RWPE2 (cell line): ENCODE measurements around the gene NR5A2.

Source experiments
- ATAC-seq: fragments of 200-7000 bp; cut with Tn5 transposase; 3 replicates; pipeline ENCODE4 v1.9.1; 2021; ENCODE audit warnings: low read depth
- DNase-seq: peaks from one replicate; pipeline ENCODE4 v3.0.0-alpha.2; 2020; ENCODE audit warnings: low spot score
- H3K27ac ChIP-seq: fragments of 450-650 bp; 2 replicates; pipeline ENCODE4 v1.5.1; 2017; ENCODE audit warnings: mild to moderate bottlenecking; ENCODE audit not compliant: poor library complexity, severe bottlenecking
- H3K27me3 ChIP-seq: fragments of 250-450 bp; sonication (Bioruptor Pico); 2 replicates; pipeline ENCODE4 v1.5.1; 2021; ENCODE audit warnings: mild to moderate bottlenecking, moderate library complexity; ENCODE audit not compliant: insufficient read depth, poor library complexity, severe bottlenecking
- H3K36me3 ChIP-seq: fragments of 250-450 bp; sonication (Bioruptor Pico); 2 replicates; pipeline ENCODE4 v1.5.1; 2020; ENCODE audit warnings: low read depth, mild to moderate bottlenecking, moderate library complexity
- H3K4me1 ChIP-seq: fragments of 250-450 bp; sonication (Bioruptor Pico); 2 replicates; pipeline ENCODE4 v1.5.1; 2021; ENCODE audit warnings: mild to moderate bottlenecking, moderate library complexity; ENCODE audit not compliant: insufficient read depth, poor library complexity, severe bottlenecking
- H3K4me3 ChIP-seq: fragments of 250-450 bp; sonication (Bioruptor Pico); 2 replicates; pipeline ENCODE4 v1.5.1; 2021; ENCODE audit warnings: mild to moderate bottlenecking, moderate library complexity; ENCODE audit not compliant: severe bottlenecking
- H3K9me3 ChIP-seq: fragments of 250-450 bp; sonication (Bioruptor Pico); 2 replicates; pipeline ENCODE4 v1.5.1; 2021; ENCODE audit warnings: mild to moderate bottlenecking, moderate library complexity; ENCODE audit not compliant: severe bottlenecking
- CTCF ChIP-seq: fragments of 450-650 bp; IDR thresholded peaks from one replicate; pipeline ENCODE4 v1.5.1; 2017; ENCODE audit warnings: mild to moderate bottlenecking, moderate library complexity; ENCODE audit not compliant: poor library complexity, severe bottlenecking

NR5A2 gene

GRCh38 chr1:200166411-200166810 lies 138.9 kb downstream of the NR5A2 start:
- ATAC-seq (no peak), DNase-seq (no peak)
- TF ChIP-seq CTCF, result no peak
- H3K4me3 ChIP-seq, result no peak overlapping the region
- H3K9me3 ChIP-seq, result no peaks in the 10 kb centered on the region
- no peaks in the 10 kb centered on the region for H3K27me3 ChIP-seq
- no peak overlapping the region for H3K27ac ChIP-seq
- no peaks in the 10 kb centered on the region for H3K4me1 ChIP-seq
- no peaks in the 10 kb centered on the region for H3K36me3 ChIP-seq

GRCh38 chr1:200168926-200169325 lies 141.4 kb downstream of the NR5A2 start:
- Histone ChIP-seq H3K4me1 (peaks cover 10% of the 10 kb centered on the region), H3K27ac (no peak overlapping the region), H3K9me3 (no peaks in the 10 kb centered on the region), H3K4me3 (no peak overlapping the region), H3K36me3 (no peaks in the 10 kb centered on the region), H3K27me3 (no peaks in the 10 kb centered on the region)
- DNase-seq (no peak), ATAC-seq (no peak)
- TF ChIP-seq CTCF, result no peak

DNA sequence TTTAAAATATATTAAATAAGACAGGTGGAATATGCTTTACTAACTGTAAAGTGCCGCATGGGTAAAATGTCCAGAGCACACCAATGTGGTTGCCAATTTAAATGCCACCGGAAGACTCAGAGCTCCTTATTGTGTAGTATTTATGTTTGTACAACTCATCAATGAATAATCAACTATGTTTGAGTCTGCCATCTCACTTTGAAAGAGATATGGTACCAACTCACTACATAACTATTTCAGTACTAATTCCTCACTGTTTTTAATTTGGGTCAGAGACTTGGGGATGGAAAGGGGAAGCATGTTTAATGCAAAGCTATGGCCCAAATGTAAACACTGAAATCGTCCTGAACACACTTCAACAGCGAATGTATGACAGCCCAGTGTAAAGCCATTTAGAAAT lies 144.8 kb downstream of the NR5A2 start:
- Histone ChIP-seq H3K4me1 (peaks cover 14% of the 10 kb centered on the region), H3K36me3 (no peaks in the 10 kb centered on the region), H3K27ac (no peak overlapping the region), H3K9me3 (no peaks in the 10 kb centered on the region), H3K4me3 (no peak overlapping the region), H3K27me3 (no peaks in the 10 kb centered on the region)
- DNase-seq, result no peak
- no peak for TF ChIP-seq CTCF
- peak; percentile 81 for ATAC-seq

GRCh38 chr1:200173097-200173618 lies 145.6 kb downstream of the NR5A2 start:
- peaks cover 14% of the 10 kb centered on the region for H3K4me1 ChIP-seq
- no peak overlapping the region for H3K4me3 ChIP-seq
- no peaks in the 10 kb centered on the region for H3K9me3 ChIP-seq
- no peaks in the 10 kb centered on the region for H3K36me3 ChIP-seq
- no peak overlapping the region for H3K27ac ChIP-seq
- no peaks in the 10 kb centered on the region for H3K27me3 ChIP-seq
- no peak for DNase-seq
- ATAC-seq, result no peak
- no peak for TF ChIP-seq CTCF

- no peak for TF ChIP-seq CTCF
- H3K36me3 ChIP-seq, result no peaks in the 10 kb centered on the region
- ATAC-seq (no peak), DNase-seq (no peak)
- H3K4me1 ChIP-seq, result peaks cover 26% of the 10 kb centered on the region
- H3K27ac ChIP-seq, result no peak overlapping the region
- H3K4me3 ChIP-seq, result no peak overlapping the region
- H3K27me3 ChIP-seq, result no peaks in the 10 kb centered on the region
- H3K9me3 ChIP-seq, result no peaks in the 10 kb centered on the region
Observed at GRCh38 chr1:200174525-200175295, 147.2 kb downstream of the NR5A2 start.
